OCI-LY3 (cell line): Measurements from ENCODE around the gene ZNF430.
"Not testable (repeated sequence)": the region's sequence is repeated elsewhere in the genome, so short reads cannot be mapped to it uniquely, and the experiment has no call there.

Experiments used
- H2AFZ ChIP-seq: fragments of 200-600, 300-600 bp; shearing (Covaris generic); 2 replicates; pipeline ENCODE4 v1.6.0; 2014; ENCODE audit warnings: antibody characterized with exemption, low read depth, low read length
- H3K27ac ChIP-seq: fragments of 200-600, 300-600 bp; sonication (generic); 2 replicates; pipeline ENCODE4 v1.5.1; 2014; ENCODE audit warnings: mild to moderate bottlenecking, low read length, moderate library complexity, mixed read lengths
- H3K27me3 ChIP-seq: fragments of 200-600, 300-600 bp; sonication (generic); 2 replicates; pipeline ENCODE4 v1.6.1; 2014; ENCODE audit warnings: low read depth, low read length, mixed read lengths
- H3K36me3 ChIP-seq: fragments of 200-600, 300-600 bp; sonication (generic); replicated peaks from 2 replicates; pipeline ENCODE3; 2014; ENCODE audit warnings: low read depth, low read length, mixed read lengths
- H3K4me1 ChIP-seq: fragments of 300-600, 200-600 bp; sonication (generic); 2 replicates; pipeline ENCODE4 v1.6.1; 2014; ENCODE audit warnings: low read length, mixed read lengths
- H3K4me2 ChIP-seq: fragments of 200-600, 300-600 bp; sonication (generic); 2 replicates; pipeline ENCODE4 v1.6.1; 2014; ENCODE audit warnings: low read length, mixed read lengths
- H3K4me3 ChIP-seq: fragments of 300-600, 200-600 bp; sonication (generic); 2 replicates; pipeline ENCODE4 v1.5.1; 2014; ENCODE audit warnings: antibody characterized with exemption, mild to moderate bottlenecking, low read length, moderate library complexity
- H3K79me2 ChIP-seq: fragments of 300-600, 200-600 bp; shearing (Covaris generic); 2 replicates; pipeline ENCODE4 v1.6.1; 2014; ENCODE audit warnings: mild to moderate bottlenecking, low read length, mixed read lengths
- H3K9ac ChIP-seq: fragments of 300-600, 200-600 bp; shearing (Covaris generic); 2 replicates; pipeline ENCODE4 v1.6.0; 2014; ENCODE audit warnings: mild to moderate bottlenecking, low read length, moderate library complexity
- H3K9me3 ChIP-seq: fragments of 200-600, 300-600 bp; shearing (Covaris generic); 2 replicates; pipeline ENCODE4 v1.6.1; 2014; ENCODE audit warnings: low read length, mixed read lengths; ENCODE audit not compliant: insufficient read depth
- H4K20me1 ChIP-seq: fragments of 200-600, 300-600 bp; sonication (generic); 2 replicates; pipeline ENCODE4 v1.6.1; 2016; ENCODE audit warnings: low read length, mixed read lengths; ENCODE audit not compliant: insufficient read depth
- EZH2phosphoT487 ChIP-seq: fragments of 200-600 bp; shearing (Covaris generic); IDR thresholded peaks from 2 replicates; pipeline ENCODE4 v1.6.1; 2018; ENCODE audit warnings: antibody characterized with exemption, mixed run types, low read depth
- TF ChIP-seq, protein P1 (sequence below): fragments of 200-600, 300-600 bp; sonication (generic); IDR thresholded peaks from 2 replicates; pipeline ENCODE4 v1.5.1; 2014; ENCODE audit warnings: antibody characterized with exemption, low read length, low read depth

The ZNF430 gene

DNA sequence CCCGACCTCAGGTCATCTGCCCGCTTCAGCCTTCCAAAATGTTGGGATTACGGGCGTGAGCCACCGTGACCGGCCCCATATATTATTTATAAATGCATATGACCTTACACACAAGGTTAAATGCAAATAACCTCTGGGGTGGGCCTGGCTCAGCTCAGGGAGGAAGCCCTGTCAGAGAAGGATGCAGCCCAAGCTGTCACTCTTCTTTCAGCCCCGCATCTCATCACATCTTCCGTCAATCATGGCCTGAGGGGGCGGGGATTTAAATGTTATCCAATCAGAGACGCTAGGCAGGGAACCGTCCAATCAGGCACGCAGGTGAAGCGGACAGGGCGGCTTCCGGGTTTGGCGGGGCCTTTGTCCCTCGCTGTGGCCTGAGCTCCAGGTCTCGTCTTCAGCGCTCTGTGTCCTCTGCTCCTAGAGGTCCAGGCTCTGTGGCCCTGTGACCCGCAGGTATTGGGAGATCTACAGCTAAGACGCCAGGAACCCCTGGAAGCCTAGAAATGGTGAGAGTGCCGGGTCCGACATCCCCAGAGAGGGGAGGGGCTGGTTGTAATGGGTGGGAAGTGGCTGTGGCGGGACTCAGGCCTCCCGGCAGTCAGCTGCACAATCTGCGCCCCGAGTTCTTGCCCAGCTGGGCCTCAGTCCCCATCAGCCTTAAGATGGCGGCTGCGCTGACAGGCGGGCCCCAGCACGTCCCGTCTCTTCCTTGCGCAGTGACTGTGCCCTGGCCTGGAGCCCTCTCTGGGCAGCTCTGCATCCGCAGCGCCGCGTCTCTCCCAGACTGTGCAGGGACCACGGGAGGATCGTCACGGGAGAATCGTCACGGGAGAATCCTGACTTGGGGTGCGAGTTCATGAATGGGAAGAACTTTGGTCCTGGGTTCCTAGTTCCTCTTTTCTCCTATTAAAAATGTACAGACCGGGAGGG, at the start of gene ZNF430:
Gene ZNF430, plus strand, starts transcription at position 360 of the 930 bp plus-strand sequence. Its CDS starts 144 bp downstream, at position 504.
- TF ChIP-seq, protein P1, sequence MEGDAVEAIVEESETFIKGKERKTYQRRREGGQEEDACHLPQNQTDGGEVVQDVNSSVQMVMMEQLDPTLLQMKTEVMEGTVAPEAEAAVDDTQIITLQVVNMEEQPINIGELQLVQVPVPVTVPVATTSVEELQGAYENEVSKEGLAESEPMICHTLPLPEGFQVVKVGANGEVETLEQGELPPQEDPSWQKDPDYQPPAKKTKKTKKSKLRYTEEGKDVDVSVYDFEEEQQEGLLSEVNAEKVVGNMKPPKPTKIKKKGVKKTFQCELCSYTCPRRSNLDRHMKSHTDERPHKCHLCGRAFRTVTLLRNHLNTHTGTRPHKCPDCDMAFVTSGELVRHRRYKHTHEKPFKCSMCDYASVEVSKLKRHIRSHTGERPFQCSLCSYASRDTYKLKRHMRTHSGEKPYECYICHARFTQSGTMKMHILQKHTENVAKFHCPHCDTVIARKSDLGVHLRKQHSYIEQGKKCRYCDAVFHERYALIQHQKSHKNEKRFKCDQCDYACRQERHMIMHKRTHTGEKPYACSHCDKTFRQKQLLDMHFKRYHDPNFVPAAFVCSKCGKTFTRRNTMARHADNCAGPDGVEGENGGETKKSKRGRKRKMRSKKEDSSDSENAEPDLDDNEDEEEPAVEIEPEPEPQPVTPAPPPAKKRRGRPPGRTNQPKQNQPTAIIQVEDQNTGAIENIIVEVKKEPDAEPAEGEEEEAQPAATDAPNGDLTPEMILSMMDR, result no peak
- no peak for TF ChIP-seq EZH2phosphoT487
- Histone ChIP-seq H3K79me2 (peaks cover 47% of the 10 kb centered on the region), H3K27ac (peak within 1 kb of the TSS; percentile 80)

DNA sequence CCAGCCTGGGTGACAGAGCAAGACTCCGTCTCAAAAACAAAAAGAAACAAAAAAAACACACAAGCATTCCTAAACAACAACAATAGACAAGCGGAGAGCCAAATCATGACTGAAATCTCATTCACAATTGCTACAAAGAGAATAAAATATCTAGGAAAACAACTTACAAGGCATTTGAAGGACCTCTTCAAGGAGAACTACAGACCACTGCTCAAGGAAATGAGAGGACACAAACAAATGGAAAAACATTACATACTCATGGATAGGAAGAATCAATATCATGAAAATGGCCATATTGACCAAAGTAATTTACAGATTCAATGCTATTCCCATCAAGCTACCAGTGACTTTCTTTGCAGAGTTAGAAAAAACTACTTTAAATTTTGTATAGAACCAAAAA, 27.7 kb upstream of the ZNF430 start:
- not testable (repeated sequence) for H4K20me1 ChIP-seq, H3K9ac ChIP-seq, H3K4me3 ChIP-seq, H3K27ac ChIP-seq, H3K27me3 ChIP-seq, H3K9me3 ChIP-seq, H3K4me2 ChIP-seq, H2AFZ ChIP-seq, H3K36me3 ChIP-seq, H3K79me2 ChIP-seq, H3K4me1 ChIP-seq

More for the DNA sequence above, at the start of gene ZNF430:
- Histone ChIP-seq H3K4me2 (peak within 1 kb of the TSS; percentile 54), H3K4me1 (peaks cover 14% of the 10 kb centered on the region; the same call in 1 of the 2 replicates), H3K9ac (peak within 1 kb of the TSS; percentile 94), H3K27me3 (no peaks in the 10 kb centered on the region), H3K4me3 (peak within 1 kb of the TSS; percentile 92), H4K20me1 (peaks cover 10% of the 10 kb centered on the region), H3K36me3 (peaks cover 27% of the 10 kb centered on the region), H3K9me3 (no peaks in the 10 kb centered on the region), H2AFZ (peak within 1 kb of the TSS; percentile 94)

DNA sequence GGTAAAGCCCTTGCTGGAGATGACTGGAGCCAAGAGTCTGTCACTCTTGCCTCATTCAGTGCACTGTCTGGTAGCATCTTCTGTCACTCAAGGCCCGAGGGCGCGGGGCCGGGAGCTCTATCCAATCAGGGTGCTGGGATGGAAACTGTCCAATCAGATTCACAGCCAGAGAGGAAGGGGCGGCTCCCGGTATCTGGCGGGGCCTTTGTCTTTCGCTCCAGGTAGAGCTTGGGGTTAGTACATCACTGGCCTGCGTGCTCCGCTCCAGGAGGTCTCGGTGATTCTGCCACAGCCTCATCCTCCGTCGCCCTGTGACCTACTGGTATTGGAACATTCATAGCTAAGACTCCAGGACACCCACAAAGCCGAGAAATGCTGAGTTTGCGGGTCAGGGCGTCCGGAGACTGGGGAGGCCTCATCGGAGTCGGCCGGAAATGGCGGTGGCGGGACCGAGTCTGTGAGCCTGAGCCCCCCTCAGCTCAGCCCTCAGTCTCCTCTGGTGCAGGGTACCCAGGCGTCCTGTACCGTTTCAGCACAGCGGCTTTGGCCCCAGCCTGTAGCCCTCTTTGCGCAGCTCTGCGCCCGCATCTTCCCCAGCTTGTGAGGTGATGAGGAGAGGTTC, 20.6 kb upstream of the ZNF430 start:
- Histone ChIP-seq H3K27me3 (no peaks in the 10 kb centered on the region), H3K27ac (no peak overlapping the region)

DNA sequence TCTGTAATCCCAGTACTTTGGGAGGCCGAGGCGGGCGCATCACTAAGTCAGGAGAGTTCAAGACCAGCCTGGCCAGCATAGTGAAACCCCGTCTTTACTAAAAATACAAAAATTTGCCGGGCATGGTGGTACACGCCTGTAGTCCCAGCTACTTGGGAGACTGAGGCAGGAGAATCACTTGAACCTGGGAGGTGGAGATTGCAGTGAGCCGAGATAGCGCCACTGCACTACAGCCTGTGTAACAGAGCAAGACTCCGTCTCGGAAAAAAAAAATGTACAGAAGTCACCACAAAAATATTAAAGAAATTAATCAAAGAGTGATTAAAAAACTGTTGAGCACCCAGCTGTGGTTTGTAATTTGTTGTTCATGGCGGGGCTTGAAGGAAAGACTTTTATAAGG, 781 bp downstream of the ZNF430 start:
- Histone ChIP-seq H3K4me2 (peak overlapping the region; percentile 53), H3K36me3 (peaks cover 31% of the 10 kb centered on the region), H3K4me3 (peak overlapping the region; percentile 92), H3K27ac (peak overlapping the region; percentile 80; the same call in 1 of the 2 replicates), H3K9ac (peak overlapping the region; percentile 94), H3K79me2 (peaks cover 54% of the 10 kb centered on the region), H3K4me1 (peaks cover 14% of the 10 kb centered on the region; the same call in 1 of the 2 replicates), H4K20me1 (peaks cover 10% of the 10 kb centered on the region)
- H3K27me3 ChIP-seq, H2AFZ ChIP-seq, H3K9me3 ChIP-seq: not testable (repeated sequence)

More for the DNA sequence above, 20.6 kb upstream of the ZNF430 start:
- no peaks in the 10 kb centered on the region for H3K36me3 ChIP-seq
- H4K20me1 ChIP-seq, result no peaks in the 10 kb centered on the region
- no peak overlapping the region for H3K9ac ChIP-seq
- no peaks in the 10 kb centered on the region for H3K79me2 ChIP-seq
- H3K9me3 ChIP-seq, result peaks cover 3% of the 10 kb centered on the region; the same call in 1 of the 2 replicates
- H2AFZ ChIP-seq, result no peak overlapping the region
- no peak overlapping the region for H3K4me2 ChIP-seq
- H3K4me1 ChIP-seq, result no peaks in the 10 kb centered on the region
- H3K4me3 ChIP-seq, result no peak overlapping the region
- TF ChIP-seq, protein P1, result no peak
- no peak for TF ChIP-seq EZH2phosphoT487

DNA sequence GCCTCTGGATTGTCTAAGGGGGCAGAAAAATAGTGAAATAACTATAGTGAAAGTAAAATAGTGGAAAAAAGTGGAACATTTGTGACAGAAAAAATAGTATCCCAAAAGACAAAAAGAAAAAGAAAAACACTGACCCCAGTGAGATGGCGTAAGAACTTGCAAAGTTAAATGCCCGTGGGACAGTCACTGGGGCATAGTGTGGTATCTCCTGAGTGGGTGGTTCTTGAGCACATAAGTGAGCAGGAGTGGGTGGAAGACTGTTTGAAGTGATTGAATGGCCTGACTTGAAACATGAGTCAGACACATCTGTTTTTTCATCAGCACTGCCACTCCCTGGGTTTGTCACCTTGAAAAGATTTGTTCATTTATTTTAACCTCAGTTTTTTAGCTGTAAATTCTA, 2.5 kb downstream of the ZNF430 start:
- H3K9me3 ChIP-seq, result no peaks in the 10 kb centered on the region
- H3K27ac ChIP-seq, result no peak overlapping the region
- peaks cover 69% of the 10 kb centered on the region for H3K79me2 ChIP-seq
- H3K4me1 ChIP-seq, result peaks cover 20% of the 10 kb centered on the region
- H3K27me3 ChIP-seq, result no peaks in the 10 kb centered on the region
- peaks cover 21% of the 10 kb centered on the region for H4K20me1 ChIP-seq
- peaks cover 46% of the 10 kb centered on the region for H3K36me3 ChIP-seq
- TF ChIP-seq EZH2phosphoT487, result no peak
- TF ChIP-seq, protein P1, result no peak
- no peak overlapping the region for H3K4me2 ChIP-seq
- H3K4me3 ChIP-seq, result no peak overlapping the region
- no peak overlapping the region for H2AFZ ChIP-seq
- H3K9ac ChIP-seq, result no peak overlapping the region
